Erythroblast (primary cell): ENCODE data around the gene KIF4A.

Experiments
- GATA1 ChIP-seq: IDR thresholded peaks from 2 replicates; pipeline ENCODE4 v1.6.1; 2011; ENCODE audit warnings: low read depth, mild to moderate bottlenecking, control low read depth, low read length, moderate library complexity
- POLR2A ChIP-seq: IDR thresholded peaks from 2 replicates; pipeline ENCODE4 v1.6.1; 2011; ENCODE audit warnings: mild to moderate bottlenecking, low read length

DNA sequence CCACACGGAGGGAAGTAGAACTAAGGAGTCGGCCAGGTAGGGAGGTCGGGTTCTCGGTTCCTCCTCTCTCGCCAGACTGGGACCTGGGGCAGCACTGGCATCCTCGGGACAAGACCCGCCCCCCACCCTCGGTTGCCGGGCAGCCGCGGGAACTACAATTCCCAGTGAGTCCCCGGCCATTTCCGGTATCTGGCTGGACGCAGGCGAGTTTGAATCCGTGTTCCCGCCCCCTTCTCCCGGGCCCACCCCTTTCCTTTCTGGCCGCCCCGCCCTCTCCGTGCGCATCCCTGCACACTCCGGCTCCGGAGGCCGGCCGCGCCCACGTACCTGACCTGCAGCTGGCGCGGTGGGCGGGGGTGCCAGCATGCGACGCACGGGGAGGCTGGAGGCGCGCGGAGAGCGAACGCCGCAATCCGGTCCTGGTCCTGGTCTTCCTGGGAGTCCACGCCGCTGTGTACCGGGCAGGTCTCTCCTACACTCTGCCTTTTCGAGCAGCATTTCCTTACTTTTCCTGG lies 144.5 kb downstream of the KIF4A start:
- no peak for TF ChIP-seq POLR2A
- no peak for TF ChIP-seq GATA1
